Body of pancreas (tissue), 4 donors: Measurements from ENCODE around the gene C10orf90. TPM values are rescaled to one million over a fixed set of nuclear protein-coding genes. Genes with fewer than 3 reads are reported as not detected.

Experiments used
- ATAC-seq: fragments of 150-250 bp; one replicate; pipeline ENCODE4 v1.9.1; 2016
- DNase-seq, 4 donors: peaks; one replicate each; pipeline ENCODE4 v3.0.0-alpha.2; 2019
- H3K27ac ChIP-seq, 4 donors: fragments of 200-600 bp; sonication (generic); 1 replicate in 3 of 4; 2 replicates in 1 of 4; pipeline versions ENCODE4 v1.5.1 to v1.6.1; 2016 to 2019; ENCODE audit warnings: mild to moderate bottlenecking in 1 of 4, mixed read lengths in 1 of 4, moderate library complexity in 1 of 4
- H3K27me3 ChIP-seq, 2 donors: fragments of 200-600 bp; sonication (generic); one replicate each; pipeline ENCODE4 v1.6.0; 2016; ENCODE audit warnings: mild to moderate bottlenecking in 1 of 2
- H3K36me3 ChIP-seq, 2 donors: fragments of 200-600 bp; sonication (generic); replicated peaks in 1 of 2; 2 replicates each; pipeline ENCODE4 v1.5.1; 2016; ENCODE audit warnings: low read depth in 2 of 2; ENCODE audit not compliant: insufficient read depth in 1 of 2
- H3K4me1 ChIP-seq: fragments of 200-600 bp; sonication (generic); one replicate; pipeline ENCODE4 v1.6.0; 2016
- H3K4me3 ChIP-seq, 2 donors: fragments of 200-600 bp; sonication (generic); 1 replicate in 1 of 2; 2 replicates in 1 of 2; pipeline ENCODE4 v1.5.1; 2016 to 2019
- H3K9me3 ChIP-seq, 3 donors: fragments of 200-600 bp; sonication (generic); 1 replicate in 2 of 3; 2 replicates in 1 of 3; pipeline ENCODE4 v1.5.1; 2016
- POLR2A ChIP-seq, 3 donors: fragments of 450-650 bp; IDR thresholded peaks; one replicate each; pipeline ENCODE4 v1.6.1; 2016; ENCODE audit warnings: antibody characterized with exemption in 3 of 3, mild to moderate bottlenecking in 2 of 3
- WGBS, 2 donors: methylation state at CpG; one replicate each; pipeline ENCODE4 v1.1.5; 2017; 5-methylcytosine and 5-hydroxymethylcytosine counted together
- intact Hi-C: fragments of 100-400 bp; cut with DNase I; formaldehyde crosslinking; loops from one replicate; pipeline ENCODE4 v1.15.1; 2023
- total RNA-seq, 2 donors: library from RNA; depleted of rRNA; stranded (reverse); fragments of >200 nt; gene quantifications; one replicate each; pipeline ENCODE4 v1.1.0, GENCODE V29; 2016
- TF ChIP-seq, protein P1 (sequence below), 7 experiments: fragments of 450-650 bp in 4 of 7; fragments of 200-600 bp in 3 of 7; sonication (generic) in 3 of 7; IDR thresholded peaks; one replicate each; pipeline ENCODE4 v1.5.1; 2016 to 2019; ENCODE audit warnings: antibody characterized with exemption in 7 of 7

Gene C10orf90
- total RNA-seq, 2 donors from 2014 or later: not detected

- no peak for TF ChIP-seq POLR2A (IDR thresholded peaks at IDR 0.05)
- TF ChIP-seq, protein P1, sequence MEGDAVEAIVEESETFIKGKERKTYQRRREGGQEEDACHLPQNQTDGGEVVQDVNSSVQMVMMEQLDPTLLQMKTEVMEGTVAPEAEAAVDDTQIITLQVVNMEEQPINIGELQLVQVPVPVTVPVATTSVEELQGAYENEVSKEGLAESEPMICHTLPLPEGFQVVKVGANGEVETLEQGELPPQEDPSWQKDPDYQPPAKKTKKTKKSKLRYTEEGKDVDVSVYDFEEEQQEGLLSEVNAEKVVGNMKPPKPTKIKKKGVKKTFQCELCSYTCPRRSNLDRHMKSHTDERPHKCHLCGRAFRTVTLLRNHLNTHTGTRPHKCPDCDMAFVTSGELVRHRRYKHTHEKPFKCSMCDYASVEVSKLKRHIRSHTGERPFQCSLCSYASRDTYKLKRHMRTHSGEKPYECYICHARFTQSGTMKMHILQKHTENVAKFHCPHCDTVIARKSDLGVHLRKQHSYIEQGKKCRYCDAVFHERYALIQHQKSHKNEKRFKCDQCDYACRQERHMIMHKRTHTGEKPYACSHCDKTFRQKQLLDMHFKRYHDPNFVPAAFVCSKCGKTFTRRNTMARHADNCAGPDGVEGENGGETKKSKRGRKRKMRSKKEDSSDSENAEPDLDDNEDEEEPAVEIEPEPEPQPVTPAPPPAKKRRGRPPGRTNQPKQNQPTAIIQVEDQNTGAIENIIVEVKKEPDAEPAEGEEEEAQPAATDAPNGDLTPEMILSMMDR (IDR thresholded peaks at IDR 0.05): peak; percentile 36 to 79 (median 70)
- Histone ChIP-seq H3K4me3 (no peak overlapping the region), H3K4me1 (no peaks in the 10 kb centered on the region), H3K27ac (no peak overlapping the region), H3K36me3 (no peaks in the 10 kb centered on the region), H3K27me3 (no peaks in the 10 kb centered on the region), H3K9me3 (no peaks in the 10 kb centered on the region)
- DNase-seq: peak; percentile 30 to 56 (median 41)
- ATAC-seq: peak; percentile 79
- WGBS, 2 donors: 40% methylated on average over 13 to 22 of the region's 23 CpGs
- intact Hi-C loops: loop anchor here (5.0 kb wide), 1 partner anchor 522 kb away; no protein-coding TSS in a partner anchor
Observed at GRCh38 chr10:126504063-126504760, 166.3 kb downstream of the C10orf90 start.

DNA sequence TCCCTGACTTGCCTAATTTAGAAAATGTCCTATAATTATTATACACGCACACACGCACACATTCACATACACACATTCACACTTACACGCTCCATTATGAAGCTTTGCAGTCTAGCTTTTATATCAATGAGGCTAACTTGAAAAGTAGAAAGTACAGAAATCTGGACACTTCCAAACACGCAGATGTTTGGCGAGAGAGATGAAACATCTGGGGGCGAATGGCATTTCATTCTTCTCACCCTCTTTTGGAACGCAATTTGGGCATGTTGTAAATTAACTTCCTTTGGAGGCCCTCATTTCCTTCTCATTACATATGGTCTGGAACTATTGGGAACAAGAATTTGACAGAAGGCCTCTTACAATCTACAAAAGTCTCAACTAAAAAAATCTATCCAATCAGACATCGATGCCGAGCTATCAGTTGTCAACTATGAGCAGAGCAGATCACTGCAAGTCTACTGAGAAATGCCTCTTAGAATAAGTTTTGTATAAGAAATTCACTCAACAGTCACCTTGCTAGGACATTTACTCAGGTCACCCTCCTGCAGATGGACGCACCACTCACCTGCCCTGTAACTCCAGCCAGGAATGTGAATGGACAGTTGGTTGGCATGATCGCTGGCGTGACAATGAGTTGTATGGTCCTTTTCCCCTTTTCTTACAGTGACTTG, 167.0 kb downstream of the C10orf90 start:
- Histone ChIP-seq H3K27me3 (no peaks in the 10 kb centered on the region), H3K36me3 (no peaks in the 10 kb centered on the region), H3K9me3 (no peaks in the 10 kb centered on the region), H3K4me3 (no peak overlapping the region), H3K4me1 (no peaks in the 10 kb centered on the region), H3K27ac (no peak overlapping the region)
- ATAC-seq (no peak), DNase-seq (no peak)
- intact Hi-C loops: loop anchor here (5.0 kb wide), 1 partner anchor 521 kb away; no protein-coding TSS in a partner anchor
- TF ChIP-seq, protein P1 (IDR thresholded peaks at IDR 0.05): no peak
- no peak for TF ChIP-seq POLR2A (IDR thresholded peaks at IDR 0.05)
- 76 to 83% methylated on average over 12 of the region's 12 CpGs for WGBS, 2 donors

DNA sequence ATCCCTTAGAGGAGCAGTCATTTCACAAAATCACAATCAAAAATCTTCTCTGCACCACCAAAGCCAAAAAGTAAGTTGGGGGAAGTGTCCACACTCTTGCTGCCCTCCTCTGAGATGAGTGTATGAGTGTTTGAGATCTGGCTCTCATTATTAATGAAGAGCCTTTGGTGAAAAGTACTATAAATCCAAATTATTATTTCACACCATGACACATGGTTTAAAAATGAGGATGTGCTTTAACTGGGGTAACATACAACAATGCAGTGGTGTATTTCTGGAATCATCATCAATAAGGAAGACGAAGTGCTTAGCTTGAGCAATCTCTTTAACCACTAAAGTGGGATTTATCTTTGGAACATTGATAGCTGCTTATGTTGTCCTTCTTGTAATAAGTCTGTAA, 168.1 kb downstream of the C10orf90 start:
- Histone ChIP-seq H3K4me3 (no peak overlapping the region), H3K4me1 (no peaks in the 10 kb centered on the region), H3K9me3 (no peaks in the 10 kb centered on the region), H3K27ac (no peak overlapping the region), H3K27me3 (no peaks in the 10 kb centered on the region), H3K36me3 (no peaks in the 10 kb centered on the region)
- DNase-seq (no peak), ATAC-seq (no peak)
- intact Hi-C loops: loop anchor here (5.0 kb wide), 1 partner anchor 520 kb away; no protein-coding TSS in a partner anchor
- 77 to 82% methylated on average over 1 of the region's 1 CpG for WGBS, 2 donors
- TF ChIP-seq, protein P1 (IDR thresholded peaks at IDR 0.05): no peak
- no peak for TF ChIP-seq POLR2A (IDR thresholded peaks at IDR 0.05)

GRCh38 chr10:126501828-126502227, 168.7 kb downstream of the C10orf90 start:
- Histone ChIP-seq H3K27me3 (no peaks in the 10 kb centered on the region), H3K4me3 (no peak overlapping the region), H3K9me3 (no peaks in the 10 kb centered on the region), H3K4me1 (no peaks in the 10 kb centered on the region), H3K36me3 (no peaks in the 10 kb centered on the region), H3K27ac (no peak overlapping the region)
- intact Hi-C loops: loop anchor here (5.0 kb wide), 1 partner anchor 520 kb away; no protein-coding TSS in a partner anchor
- TF ChIP-seq, protein P1 (IDR thresholded peaks at IDR 0.05): no peak
- TF ChIP-seq POLR2A (IDR thresholded peaks at IDR 0.05): no peak
- ATAC-seq (no peak), DNase-seq (no peak)
- whole genome bisulfite sequencing, 2 donors: 76 to 87% methylated on average over 5 of the region's 5 CpGs
